ENCODE results near the gene PKP3. TPM values are rescaled to one million over a fixed set of nuclear protein-coding genes. Genes with fewer than 3 reads are reported as not detected.

Gene PKP3
- total and polyA plus RNA-seq, 9 of the 15 experiments (the other 6 are each of a cell fraction or from before 2014, with no cell fraction given): 0.11 to 110 (median 30.7) TPM

GRCh38 chr11:443542-444199 is 49.7 kb downstream of the PKP3 start (continued):
- TF ChIP-seq ZNF609 (CRISPR knock-in tag; IDR thresholded peaks at IDR 0.05; ENCODE audit: borderline replicate concordance) (no peak), MAX (CRISPR knock-in tag; IDR thresholded peaks at IDR 0.05) (0 out of 2 replicates have a peak, but pooled peaks have one; percentile 11), MXD1 (CRISPR knock-in tag; IDR thresholded peaks at IDR 0.05; ENCODE audit: borderline replicate concordance, poor library complexity, severe bottlenecking) (no peak), ZNF3 (CRISPR knock-in tag; IDR thresholded peaks at IDR 0.05) (no peak), MYC (IDR thresholded peaks at IDR 0.05; ENCODE audit: low read depth, low read length) (no peak), MYC (CRISPR knock-in tag; IDR thresholded peaks at IDR 0.05; ENCODE audit: borderline replicate concordance, low read depth) (no peak), FOXO4 (CRISPR knock-in tag; IDR thresholded peaks at IDR 0.05) (no peak), POLR2AphosphoS5 (IDR thresholded peaks at IDR 0.05; ENCODE audit: control insufficient read depth, insufficient read depth, low read depth, low read length) (no peak), CGGBP1 (CRISPR knock-in tag; IDR thresholded peaks at IDR 0.05) (no peak), ZNF124 (CRISPR knock-in tag; IDR thresholded peaks at IDR 0.05) (no peak), GTF2B (IDR thresholded peaks at IDR 0.05; ENCODE audit: extremely low read depth, insufficient read length) (no peak), USF1 (CRISPR knock-in tag; IDR thresholded peaks at IDR 0.05) (peak; percentile 71)

Measured in K562 (cell line).